ENCODE results near the gene KCTD11.

Gene KCTD11

DNA sequence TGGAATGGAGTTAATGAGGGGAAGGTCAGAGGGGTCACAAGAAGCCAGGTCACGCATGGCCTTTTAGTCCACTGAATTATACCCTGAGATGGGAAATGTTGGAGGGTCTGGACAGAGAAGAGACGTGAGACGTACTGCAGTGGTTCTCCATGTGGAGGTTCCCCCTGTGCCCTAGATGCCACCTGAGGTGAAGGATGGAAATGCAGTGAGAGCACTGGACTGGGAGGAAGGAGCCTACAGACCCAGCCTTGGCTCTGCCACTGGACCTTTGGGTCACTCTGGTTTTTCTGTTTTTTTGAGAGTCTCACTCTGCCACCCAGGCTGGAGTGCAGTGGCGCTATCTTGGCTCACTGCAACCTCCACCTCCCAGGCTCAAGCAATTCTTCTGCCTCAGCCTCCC, 44.2 kb downstream of the KCTD11 start:
- Histone ChIP-seq H3K27me3 (ENCODE audit: low read depth, low read length) (no peaks in the 10 kb centered on the region), H3K4me3 (ENCODE audit: low read length) (no peak overlapping the region), H3K79me2 (ENCODE audit: low read length) (no peaks in the 10 kb centered on the region), H3K36me3 (replicated peaks; ENCODE audit: low read depth, low read length) (no peaks in the 10 kb centered on the region), H4K20me1 (ENCODE audit: insufficient read depth, low read length) (no peaks in the 10 kb centered on the region), H3K9ac (ENCODE audit: low read length) (no peak overlapping the region), H3K9me3 (ENCODE audit: insufficient read depth, low read length) (no peaks in the 10 kb centered on the region), H3K4me1 (ENCODE audit: low read length) (peaks cover 7% of the 10 kb centered on the region; the same call in 1 of the 2 replicates), H2AFZ (ENCODE audit: low read depth, low read length) (no peak overlapping the region), H3K4me2 (ENCODE audit: low read length) (no peak overlapping the region), H3K27ac (ENCODE audit: low read length) (no peak overlapping the region)
- TF ChIP-seq EZH2phosphoT487 (IDR thresholded peaks at IDR 0.05; ENCODE audit: low read depth), result no peak
- TF ChIP-seq, protein P1, sequence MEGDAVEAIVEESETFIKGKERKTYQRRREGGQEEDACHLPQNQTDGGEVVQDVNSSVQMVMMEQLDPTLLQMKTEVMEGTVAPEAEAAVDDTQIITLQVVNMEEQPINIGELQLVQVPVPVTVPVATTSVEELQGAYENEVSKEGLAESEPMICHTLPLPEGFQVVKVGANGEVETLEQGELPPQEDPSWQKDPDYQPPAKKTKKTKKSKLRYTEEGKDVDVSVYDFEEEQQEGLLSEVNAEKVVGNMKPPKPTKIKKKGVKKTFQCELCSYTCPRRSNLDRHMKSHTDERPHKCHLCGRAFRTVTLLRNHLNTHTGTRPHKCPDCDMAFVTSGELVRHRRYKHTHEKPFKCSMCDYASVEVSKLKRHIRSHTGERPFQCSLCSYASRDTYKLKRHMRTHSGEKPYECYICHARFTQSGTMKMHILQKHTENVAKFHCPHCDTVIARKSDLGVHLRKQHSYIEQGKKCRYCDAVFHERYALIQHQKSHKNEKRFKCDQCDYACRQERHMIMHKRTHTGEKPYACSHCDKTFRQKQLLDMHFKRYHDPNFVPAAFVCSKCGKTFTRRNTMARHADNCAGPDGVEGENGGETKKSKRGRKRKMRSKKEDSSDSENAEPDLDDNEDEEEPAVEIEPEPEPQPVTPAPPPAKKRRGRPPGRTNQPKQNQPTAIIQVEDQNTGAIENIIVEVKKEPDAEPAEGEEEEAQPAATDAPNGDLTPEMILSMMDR (IDR thresholded peaks at IDR 0.05; ENCODE audit: low read depth, low read length), result no peak

DNA sequence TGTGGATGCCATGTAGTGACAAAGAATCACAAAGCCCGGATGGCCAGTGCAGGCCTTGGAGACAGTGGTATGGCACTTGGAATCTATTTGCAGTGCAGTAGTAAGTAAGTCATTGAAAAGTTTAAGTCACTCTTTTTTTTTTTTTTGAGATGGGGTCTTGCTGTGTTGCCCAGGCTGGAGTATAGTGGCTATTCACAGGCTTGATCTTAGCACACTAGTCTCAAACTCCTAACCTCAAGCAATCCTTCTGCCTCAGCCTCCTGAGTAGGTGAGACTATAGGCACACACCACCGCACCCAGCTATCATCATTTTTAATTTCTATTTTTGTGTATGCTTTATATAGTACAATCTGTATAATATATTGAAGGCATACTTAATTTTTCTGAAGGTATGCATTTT, 46.6 kb downstream of the KCTD11 start:
- Histone ChIP-seq H2AFZ (ENCODE audit: low read depth, low read length) (no peak overlapping the region), H3K4me1 (ENCODE audit: low read length) (peaks cover 8% of the 10 kb centered on the region), H3K9ac (ENCODE audit: low read length) (no peak overlapping the region), H4K20me1 (ENCODE audit: insufficient read depth, low read length) (no peaks in the 10 kb centered on the region), H3K27me3 (ENCODE audit: low read depth, low read length) (no peaks in the 10 kb centered on the region), H3K79me2 (ENCODE audit: low read length) (no peaks in the 10 kb centered on the region), H3K4me2 (ENCODE audit: low read length) (no peak overlapping the region), H3K4me3 (ENCODE audit: low read length) (no peak overlapping the region), H3K9me3 (ENCODE audit: insufficient read depth, low read length) (no peaks in the 10 kb centered on the region), H3K36me3 (replicated peaks; ENCODE audit: low read depth, low read length) (no peaks in the 10 kb centered on the region), H3K27ac (ENCODE audit: low read length) (no peak overlapping the region)
- TF ChIP-seq, protein P1 (IDR thresholded peaks at IDR 0.05; ENCODE audit: low read depth, low read length), result no peak
- no peak for TF ChIP-seq EZH2phosphoT487 (IDR thresholded peaks at IDR 0.05; ENCODE audit: low read depth)

DNA sequence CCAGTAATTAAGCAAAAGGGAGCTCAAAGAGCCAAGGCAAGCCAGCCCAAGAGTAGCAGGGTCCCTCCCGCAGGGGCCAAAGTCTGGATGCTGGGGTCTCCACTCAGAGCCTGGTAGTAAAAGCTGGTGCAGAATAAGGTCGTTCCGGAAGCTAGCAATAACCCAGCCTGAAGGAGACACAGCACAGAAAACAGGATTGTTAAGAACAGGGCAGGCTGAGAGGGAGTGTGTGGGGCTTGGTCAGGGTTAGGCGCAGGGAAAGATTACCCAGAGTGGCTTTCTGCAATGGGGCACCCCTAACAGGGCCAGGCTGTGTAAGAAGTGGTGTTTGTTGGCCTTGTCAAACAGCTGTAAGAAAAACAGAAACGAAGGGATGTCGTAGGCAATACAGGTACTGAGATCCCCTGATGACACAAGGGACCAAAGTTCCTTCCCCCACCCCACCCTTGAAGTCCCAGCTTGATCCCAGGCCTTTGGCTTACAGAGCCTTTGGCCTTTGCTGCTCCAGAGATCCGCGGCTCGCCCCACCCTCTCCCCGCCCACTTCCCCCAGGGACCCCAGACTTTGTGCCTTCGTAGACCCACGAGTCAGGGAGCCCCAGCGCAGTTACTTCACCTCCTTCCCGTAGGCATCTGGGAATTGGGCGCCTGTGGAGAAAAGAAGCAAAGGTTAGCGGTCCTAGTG, 51.2 kb downstream of the KCTD11 start:
- Histone ChIP-seq H3K79me2 (ENCODE audit: low read length) (no peaks in the 10 kb centered on the region), H4K20me1 (ENCODE audit: insufficient read depth, low read length) (no peaks in the 10 kb centered on the region), H3K36me3 (replicated peaks; ENCODE audit: low read depth, low read length) (no peaks in the 10 kb centered on the region), H3K9ac (ENCODE audit: low read length) (peak overlapping the region; percentile 60), H3K4me1 (ENCODE audit: low read length) (peaks cover 10% of the 10 kb centered on the region), H3K4me2 (ENCODE audit: low read length) (peak overlapping the region; percentile 73), H3K4me3 (ENCODE audit: low read length) (peak overlapping the region; percentile 83), H3K9me3 (ENCODE audit: insufficient read depth, low read length) (no peaks in the 10 kb centered on the region), H3K27ac (ENCODE audit: low read length) (no peak overlapping the region), H3K27me3 (ENCODE audit: low read depth, low read length) (peaks cover 5% of the 10 kb centered on the region; the same call in 1 of the 2 replicates), H2AFZ (ENCODE audit: low read depth, low read length) (no peak overlapping the region)
- TF ChIP-seq EZH2phosphoT487 (IDR thresholded peaks at IDR 0.05; ENCODE audit: low read depth), result no peak
- TF ChIP-seq, protein P1 (IDR thresholded peaks at IDR 0.05; ENCODE audit: low read depth, low read length), result no peak

DNA sequence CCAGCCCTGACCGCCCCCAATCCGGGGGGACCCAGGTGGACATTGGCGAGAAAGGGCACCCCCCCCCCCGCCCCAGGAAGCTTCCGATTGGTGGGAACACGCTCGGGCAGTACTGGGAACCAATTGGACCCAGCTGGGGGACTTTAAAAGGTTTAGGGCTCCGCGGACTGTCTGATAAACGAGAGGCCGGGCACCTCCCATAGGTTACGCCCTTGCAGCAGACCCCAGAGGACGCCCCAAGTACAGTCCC, 51.7 kb downstream of the KCTD11 start:
- H4K20me1 ChIP-seq (ENCODE audit: insufficient read depth, low read length), result no peaks in the 10 kb centered on the region
- peak overlapping the region; percentile 60 for H3K9ac ChIP-seq (ENCODE audit: low read length)
- H3K4me3 ChIP-seq (ENCODE audit: low read length), result peak overlapping the region; percentile 83
- no peak overlapping the region for H3K27ac ChIP-seq (ENCODE audit: low read length)
- no peaks in the 10 kb centered on the region for H3K9me3 ChIP-seq (ENCODE audit: insufficient read depth, low read length)
- no peak overlapping the region for H2AFZ ChIP-seq (ENCODE audit: low read depth, low read length)
- TF ChIP-seq EZH2phosphoT487 (IDR thresholded peaks at IDR 0.05; ENCODE audit: low read depth), result no peak
- TF ChIP-seq, protein P1 (IDR thresholded peaks at IDR 0.05; ENCODE audit: low read depth, low read length), result no peak
- peak overlapping the region; percentile 73 for H3K4me2 ChIP-seq (ENCODE audit: low read length)
- H3K4me1 ChIP-seq (ENCODE audit: low read length), result peaks cover 10% of the 10 kb centered on the region
- H3K27me3 ChIP-seq (ENCODE audit: low read depth, low read length), result peaks cover 5% of the 10 kb centered on the region; the same call in 1 of the 2 replicates
- no peaks in the 10 kb centered on the region for H3K79me2 ChIP-seq (ENCODE audit: low read length)
- no peaks in the 10 kb centered on the region for H3K36me3 ChIP-seq (replicated peaks; ENCODE audit: low read depth, low read length)
